Upper lobe of left lung (tissue), 6 donors: Measurements from ENCODE around the gene SLC66A2. TPM values are rescaled to one million over a fixed set of nuclear protein-coding genes. Genes with fewer than 3 reads are reported as not detected.

Source experiments
- ATAC-seq, 2 donors: fragments of 200-7000 bp; cut with Tn5 transposase; one replicate each; pipeline ENCODE4 v1.9.1; 2022; ENCODE audit warnings: mild to moderate bottlenecking in 2 of 2, moderate library complexity in 2 of 2; ENCODE audit not compliant: low FRiP score in 2 of 2
- DNase-seq, 2 donors: peaks; one replicate each; pipeline ENCODE4 v3.0.0-alpha.2; 2019 to 2020
- H3K27ac ChIP-seq, 4 donors: fragments of 200-600 bp; sonication (generic); one replicate each; pipeline ENCODE4 v1.5.1; 2016 to 2019
- H3K27me3 ChIP-seq, 4 donors: fragments of 200-600 bp; sonication (generic); one replicate each; pipeline ENCODE4 v1.5.1; 2017 to 2019
- H3K36me3 ChIP-seq, 4 donors: fragments of 200-600 bp; sonication (generic); one replicate each; pipeline ENCODE4 v1.5.1; 2016 to 2019
- H3K4me1 ChIP-seq, 4 donors: fragments of 200-600 bp; sonication (generic); one replicate each; pipeline ENCODE4 v1.5.1; 2018 to 2019
- H3K4me3 ChIP-seq, 4 donors: fragments of 200-600 bp; sonication (generic); one replicate each; pipeline ENCODE4 v1.5.1; 2017 to 2019; ENCODE audit warnings: mild to moderate bottlenecking in 2 of 4, moderate library complexity in 1 of 4
- H3K9me3 ChIP-seq, 4 donors: fragments of 200-600 bp; sonication (generic); one replicate each; pipeline ENCODE4 v1.5.1; 2018 to 2019
- EP300 ChIP-seq, 4 donors: sonication (generic); formaldehyde crosslinking; IDR thresholded peaks; one replicate each; pipeline ENCODE4 v1.5.1; 2017; ENCODE audit warnings: antibody characterized with exemption in 4 of 4, control low read depth in 2 of 4
- POLR2A ChIP-seq, 4 donors: fragments of 450-650 bp; IDR thresholded peaks; one replicate each; pipeline ENCODE4 v1.5.1; 2016 to 2017; ENCODE audit warnings: antibody characterized with exemption in 4 of 4, mild to moderate bottlenecking in 2 of 4
- POLR2AphosphoS5 ChIP-seq, 2 donors: sonication (generic); formaldehyde crosslinking; IDR thresholded peaks; one replicate each; pipeline ENCODE4 v1.5.1; 2017; ENCODE audit warnings: antibody characterized with exemption in 2 of 2
- WGBS, 2 donors: methylation state at CpG; one replicate each; pipeline ENCODE4 v1.1.5; 2017 to 2018; 5-methylcytosine and 5-hydroxymethylcytosine counted together
- total RNA-seq, 6 donors: library from RNA; depleted of rRNA in 4 of 6; stranded (reverse); fragments of >200 nt in 4 of 6; gene quantifications; one replicate each; pipeline versions ENCODE4 v1.1.0 to v1.2.1, GENCODE V29; 2016 to 2021
- TF ChIP-seq, protein P1 (sequence below), 6 experiments: fragments of 450-650 bp in 4 of 6; fragments of 200-600 bp in 2 of 6; sonication (generic) in 2 of 6; IDR thresholded peaks; one replicate each; pipeline ENCODE4 v1.5.1; 2016 to 2019; ENCODE audit warnings: antibody characterized with exemption in 6 of 6
- donor health status: DM: no; HTN: no; CAD: no; lungs with moderate emphysema.
- donor health status: DM: no; HTN: yes; CAD: no; lungs with severe emphysema.

SLC66A2 gene
- total RNA-seq, 6 donors from 2014 or later: 37.6 to 90.7 (median 66.5) TPM

GRCh38 chr18:79988451-79989194, 37.2 kb upstream of the SLC66A2 start, which contains the start of gene TXNL4A:
TSS of gene TXNL4A (minus strand) at chr18:79988563. CDS start at chr18:79988392, 171 bp downstream.
- Histone ChIP-seq H3K27ac (peak within 1 kb of the TSS; percentile 89 to 97 (median 96)), H3K4me1 (peaks cover 15 to 32% (median 21%) of the 10 kb centered on the region in 4 donors), H3K27me3 (no peaks in the 10 kb centered on the region), H3K9me3 (no peaks in the 10 kb centered on the region), H3K36me3 (peaks cover 0 to 16% (median 0%) of the 10 kb centered on the region in 4 donors), H3K4me3 (peak within 1 kb of the TSS; percentile 52 to 98 (median 85))
- TF ChIP-seq, protein P1, sequence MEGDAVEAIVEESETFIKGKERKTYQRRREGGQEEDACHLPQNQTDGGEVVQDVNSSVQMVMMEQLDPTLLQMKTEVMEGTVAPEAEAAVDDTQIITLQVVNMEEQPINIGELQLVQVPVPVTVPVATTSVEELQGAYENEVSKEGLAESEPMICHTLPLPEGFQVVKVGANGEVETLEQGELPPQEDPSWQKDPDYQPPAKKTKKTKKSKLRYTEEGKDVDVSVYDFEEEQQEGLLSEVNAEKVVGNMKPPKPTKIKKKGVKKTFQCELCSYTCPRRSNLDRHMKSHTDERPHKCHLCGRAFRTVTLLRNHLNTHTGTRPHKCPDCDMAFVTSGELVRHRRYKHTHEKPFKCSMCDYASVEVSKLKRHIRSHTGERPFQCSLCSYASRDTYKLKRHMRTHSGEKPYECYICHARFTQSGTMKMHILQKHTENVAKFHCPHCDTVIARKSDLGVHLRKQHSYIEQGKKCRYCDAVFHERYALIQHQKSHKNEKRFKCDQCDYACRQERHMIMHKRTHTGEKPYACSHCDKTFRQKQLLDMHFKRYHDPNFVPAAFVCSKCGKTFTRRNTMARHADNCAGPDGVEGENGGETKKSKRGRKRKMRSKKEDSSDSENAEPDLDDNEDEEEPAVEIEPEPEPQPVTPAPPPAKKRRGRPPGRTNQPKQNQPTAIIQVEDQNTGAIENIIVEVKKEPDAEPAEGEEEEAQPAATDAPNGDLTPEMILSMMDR (IDR thresholded peaks at IDR 0.05): peak in 1 of 6 experiments; percentile 7
- TF ChIP-seq POLR2AphosphoS5 (IDR thresholded peaks at IDR 0.05) (peak; percentile 91 to 97), EP300 (IDR thresholded peaks at IDR 0.05) (no peak), POLR2A (IDR thresholded peaks at IDR 0.05) (peak in 2 of 4 donors; percentile 70 to 95)
- 1% methylated on average over 25 to 26 of the region's 71 CpGs for WGBS, 2 donors
- ATAC-seq (peak; percentile 97 to 99), DNase-seq (peak; percentile 87 to 98)

DNA sequence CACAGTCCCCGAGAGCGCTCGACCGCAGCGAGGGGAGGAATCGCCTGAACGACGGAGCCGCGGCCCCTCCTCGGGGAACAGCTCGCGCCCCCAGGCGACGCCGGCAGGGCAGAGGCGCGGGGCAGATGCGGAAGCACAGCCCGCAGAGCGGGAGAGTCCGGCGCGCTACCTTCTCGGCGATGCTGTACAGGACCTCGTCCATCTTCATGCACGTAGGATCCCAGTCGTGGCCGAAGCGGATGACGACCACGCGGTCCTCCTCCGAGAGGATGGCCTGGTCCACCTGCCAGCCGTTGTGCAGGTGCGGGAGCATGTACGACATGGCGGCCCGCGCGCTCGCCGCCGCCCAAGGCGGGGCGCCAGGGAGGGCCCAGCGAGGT, 36.6 kb upstream of the SLC66A2 start:
- H3K27ac ChIP-seq: peak overlapping the region; percentile 89 to 97 (median 96)
- TF ChIP-seq EP300 (IDR thresholded peaks at IDR 0.05) (no peak), POLR2A (IDR thresholded peaks at IDR 0.05) (peak in 1 of 4 donors; percentile 8)
- TF ChIP-seq, protein P1 (IDR thresholded peaks at IDR 0.05): peak in 4 of 6 experiments; percentile 20 to 46 (median 34)
- peak; percentile 79 to 80 for ATAC-seq
- H3K9me3 ChIP-seq: no peaks in the 10 kb centered on the region
- 0 to 1% methylated on average over 18 to 28 of the region's 48 CpGs for WGBS, 2 donors
- peak overlapping the region; percentile 52 to 98 (median 85) for H3K4me3 ChIP-seq
- peaks cover 0 to 16% (median 0%) of the 10 kb centered on the region in 4 donors for H3K36me3 ChIP-seq
- peak; percentile 62 to 93 for DNase-seq
- H3K27me3 ChIP-seq: no peaks in the 10 kb centered on the region
- H3K4me1 ChIP-seq: peaks cover 15 to 38% (median 24%) of the 10 kb centered on the region in 4 donors

DNA sequence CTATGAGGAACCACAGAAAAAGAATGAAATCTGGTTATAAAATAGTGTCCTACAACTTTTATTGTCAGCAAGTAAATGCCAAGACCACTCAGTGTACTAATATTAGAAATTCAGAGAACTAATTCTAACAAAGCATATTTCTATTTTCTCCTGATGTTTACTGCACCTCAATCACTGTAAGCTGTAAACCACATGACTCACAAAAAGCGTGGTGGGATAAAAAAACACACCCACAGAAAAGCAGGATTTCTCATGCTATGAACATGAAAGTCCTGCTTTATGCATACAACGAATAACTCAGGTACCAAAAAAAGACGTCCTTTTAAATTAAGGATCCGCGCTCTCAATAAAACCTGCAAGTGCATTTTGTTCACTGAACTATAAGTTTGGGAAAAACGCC, 36.1 kb upstream of the SLC66A2 start:
- peak overlapping the region; percentile 52 to 98 (median 85) for H3K4me3 ChIP-seq
- H3K27ac ChIP-seq: peak overlapping the region; percentile 89 to 97 (median 96)
- TF ChIP-seq POLR2A (IDR thresholded peaks at IDR 0.05) (no peak), EP300 (IDR thresholded peaks at IDR 0.05) (no peak), POLR2AphosphoS5 (IDR thresholded peaks at IDR 0.05) (no peak)
- TF ChIP-seq, protein P1 (IDR thresholded peaks at IDR 0.05): no peak
- ATAC-seq: no peak
- H3K4me1 ChIP-seq: peaks cover 19 to 43% (median 27%) of the 10 kb centered on the region in 4 donors
- H3K9me3 ChIP-seq: no peaks in the 10 kb centered on the region
- H3K36me3 ChIP-seq: peaks cover 0 to 16% (median 0%) of the 10 kb centered on the region in 4 donors
- H3K27me3 ChIP-seq: no peaks in the 10 kb centered on the region
- 1% methylated on average over 6 of the region's 6 CpGs for WGBS, 2 donors
- DNase-seq: no peak

DNA sequence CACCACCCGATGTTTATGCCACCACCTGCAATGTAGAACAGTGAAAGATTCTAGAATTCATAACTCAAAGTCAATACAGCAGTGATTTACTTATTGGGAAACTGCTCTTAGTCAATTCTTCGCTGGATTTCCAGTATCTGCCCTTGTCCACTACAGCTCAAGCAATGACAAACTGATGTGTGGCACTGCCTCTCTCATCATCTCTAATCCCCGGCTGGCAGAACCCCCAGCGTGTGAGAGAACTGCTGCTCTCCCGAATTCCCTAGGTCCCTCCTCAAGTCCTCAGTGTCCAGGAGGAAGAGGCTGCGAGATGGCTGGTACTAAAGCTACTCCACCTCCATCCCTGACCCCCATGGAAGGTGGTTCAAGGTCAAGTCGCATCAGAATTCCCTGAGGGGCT, 35.3 kb upstream of the SLC66A2 start:
- TF ChIP-seq POLR2A (IDR thresholded peaks at IDR 0.05) (no peak), EP300 (IDR thresholded peaks at IDR 0.05) (no peak), POLR2AphosphoS5 (IDR thresholded peaks at IDR 0.05) (no peak)
- TF ChIP-seq, protein P1 (IDR thresholded peaks at IDR 0.05): no peak
- Histone ChIP-seq H3K36me3 (peaks cover 0 to 16% (median 0%) of the 10 kb centered on the region in 4 donors), H3K4me1 (peaks cover 19 to 51% (median 30%) of the 10 kb centered on the region in 4 donors), H3K27me3 (no peaks in the 10 kb centered on the region), H3K4me3 (peak overlapping the region in 2 of 4 donors; percentile 98), H3K27ac (peak overlapping the region in 1 of 4 donors; percentile 30), H3K9me3 (no peaks in the 10 kb centered on the region)
- WGBS, 2 donors: 49 to 55% methylated on average over 7 of the region's 7 CpGs
- ATAC-seq: no peak
- no peak for DNase-seq
